ENCODE measurements around the gene CD320. TPM values are rescaled to one million over a fixed set of nuclear protein-coding genes. Genes with fewer than 3 reads are reported as not detected.
A peak's percentile ranks its signal among the peaks of the same experiment; 100 is the strongest.
"Not testable (repeated sequence)": the region's sequence is repeated elsewhere in the genome, so short reads cannot be mapped to it uniquely, and the experiment has no call there.

The CD320 gene
- 10 to 100 TPM in 11 of 12 donors, not detected in 1; 13.9 to 23.6 (median 19.1) TPM for polyA plus RNA-seq (ENCODE audit: insufficient read length in 12 of 12)
- long read RNA-seq, donor 1, transcript CD320-201 (5 exons, 1,250 nt) = major isoform, 33 of 33 reads
- long read RNA-seq, donor 1, partial matches to known transcripts = 0 of 33 reads
- long read RNA-seq, donor 1, other reads (novel, unspliced or antisense) = 0 of 33 reads
- long read RNA-seq, donor 2, transcript CD320-201 (5 exons, 1,250 nt) = major isoform, 16 of 16 reads
- long read RNA-seq, donor 2, partial matches to known transcripts = 0 of 16 reads
- long read RNA-seq, donor 2, other reads (novel, unspliced or antisense) = 0 of 16 reads
- long read RNA-seq, donor 3, transcript CD320-201 (5 exons, 1,250 nt) = major isoform, 7 of 8 reads
- long read RNA-seq, donor 3, partial matches to known transcripts = 0 of 8 reads
- long read RNA-seq, donor 3, other reads (novel, unspliced or antisense) = 0 of 8 reads
- long read RNA-seq, donor 4, transcript CD320-201 (5 exons, 1,250 nt) = major isoform, 10 of 10 reads
- long read RNA-seq, donor 4, partial matches to known transcripts = 0 of 10 reads
- long read RNA-seq, donor 4, other reads (novel, unspliced or antisense) = 0 of 10 reads
- long read RNA-seq, donor 5, transcript CD320-201 (5 exons, 1,250 nt) = major isoform, 19 of 19 reads
- long read RNA-seq, donor 5, partial matches to known transcripts = 0 of 19 reads
- long read RNA-seq, donor 5, other reads (novel, unspliced or antisense) = 0 of 19 reads
- long read RNA-seq, donor 6, transcript CD320-201 (5 exons, 1,250 nt) = major isoform, 5 of 5 reads
- long read RNA-seq, donor 6, partial matches to known transcripts = 0 of 5 reads
- long read RNA-seq, donor 6, other reads (novel, unspliced or antisense) = 0 of 5 reads
- long read RNA-seq, donor 7, transcript CD320-201 (5 exons, 1,250 nt) = major isoform, 8 of 8 reads
- long read RNA-seq, donor 7, partial matches to known transcripts = 0 of 8 reads
- long read RNA-seq, donor 7, other reads (novel, unspliced or antisense) = 0 of 8 reads
- long read RNA-seq, donor 8, transcript CD320-201 (5 exons, 1,250 nt) = major isoform, 23 of 23 reads
- long read RNA-seq, donor 8, partial matches to known transcripts = 0 of 23 reads
- long read RNA-seq, donor 8, other reads (novel, unspliced or antisense) = 0 of 23 reads
- long read RNA-seq, donor 9, transcript CD320-201 (5 exons, 1,250 nt) = major isoform, 13 of 14 reads
- long read RNA-seq, donor 9, partial matches to known transcripts = 0 of 14 reads
- long read RNA-seq, donor 9, other reads (novel, unspliced or antisense) = 0 of 14 reads
- long read RNA-seq, donor 10, transcript CD320-201 (5 exons, 1,250 nt) = major isoform, 11 of 14 reads
- long read RNA-seq, donor 10, partial matches to known transcripts = 0 of 14 reads
- long read RNA-seq, donor 10, other reads (novel, unspliced or antisense) = 0 of 14 reads
- long read RNA-seq, donor 11, transcript CD320-201 (5 exons, 1,250 nt) = major isoform, 16 of 16 reads
- long read RNA-seq, donor 11, partial matches to known transcripts = 0 of 16 reads
- long read RNA-seq, donor 11, other reads (novel, unspliced or antisense) = 0 of 16 reads

DNA sequence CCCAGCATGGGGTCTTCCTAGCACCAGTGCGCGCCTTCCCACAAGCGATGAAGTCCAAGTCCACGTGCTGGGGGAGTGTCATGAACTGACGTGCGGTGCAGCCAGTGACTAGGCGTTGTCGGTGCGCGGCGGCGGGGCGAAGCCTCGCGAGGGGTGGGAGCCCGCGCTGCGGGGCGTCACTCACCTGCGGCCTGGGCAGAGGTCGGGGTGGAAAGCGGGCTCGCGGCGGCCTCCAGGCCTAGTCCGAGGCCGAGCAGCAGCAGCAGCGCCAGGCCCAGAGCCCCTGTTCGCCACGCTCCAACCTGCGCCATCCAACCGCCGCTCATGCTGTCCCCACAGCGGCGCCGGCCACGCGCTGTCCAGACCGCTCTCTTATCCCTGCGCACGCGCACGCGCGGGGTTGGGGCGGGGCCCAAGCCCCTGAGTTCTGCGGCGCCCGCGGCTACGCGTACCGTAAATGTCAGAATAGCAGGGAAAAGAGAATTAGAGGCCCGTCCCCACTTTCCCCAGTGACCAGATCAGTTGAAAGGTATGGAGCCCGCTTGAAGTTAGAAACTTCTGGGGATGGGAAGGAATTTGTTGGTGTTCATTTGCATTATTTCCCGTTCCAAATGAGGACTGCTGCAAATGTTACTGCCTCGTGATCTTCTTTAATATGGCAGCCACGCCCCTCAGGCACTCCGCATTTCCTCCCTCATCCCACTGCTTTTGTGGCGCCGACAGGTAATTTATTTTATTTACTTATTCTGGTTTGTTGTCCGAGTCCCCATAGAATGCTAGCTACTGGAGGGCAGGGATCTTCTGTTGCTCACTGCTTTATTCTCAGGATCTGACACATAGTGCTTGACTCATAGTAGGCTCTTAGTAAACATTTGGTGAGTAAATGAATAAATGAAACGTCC lies at the start of gene CD320:
TSS of gene CD320 (minus strand) at position 394 of the 902 bp plus-strand sequence. CDS start at position 326, 68 bp downstream.
- peak; percentile 92 for DNase-seq

GRCh38 chr19:8357007-8357521 lies 48.9 kb upstream of the CD320 start:
- DNase-seq = no peak

GRCh38 chr19:8355631-8356402 lies 47.7 kb upstream of the CD320 start:
- no peak for DNase-seq

DNA sequence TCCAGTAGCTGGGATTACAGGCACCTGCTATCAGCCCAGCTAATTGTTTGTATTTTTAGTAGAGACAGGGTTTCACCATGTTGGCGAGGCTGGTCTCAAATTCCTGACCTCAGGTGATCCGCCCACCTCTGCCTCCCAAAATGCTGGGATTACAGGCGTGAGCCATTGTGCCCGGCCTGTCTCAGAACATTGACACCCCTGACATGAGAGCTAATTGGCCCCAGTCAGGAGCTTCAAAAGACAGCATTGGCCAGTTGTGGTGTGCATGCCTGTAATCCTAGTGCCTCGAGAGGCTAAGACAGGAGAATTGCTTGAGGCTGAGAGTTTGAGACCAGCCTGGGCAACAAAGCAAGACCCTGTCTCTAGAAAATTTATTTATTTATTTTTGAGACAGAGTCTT lies 44.7 kb upstream of the CD320 start:
- not testable (repeated sequence) for DNase-seq

- DNase-seq = no peak
Measured at GRCh38 chr19:8352134-8352827, 44.1 kb upstream of the CD320 start.

GRCh38 chr19:8349629-8350372 lies 41.6 kb upstream of the CD320 start:
- DNase-seq = not testable (repeated sequence)

DNA sequence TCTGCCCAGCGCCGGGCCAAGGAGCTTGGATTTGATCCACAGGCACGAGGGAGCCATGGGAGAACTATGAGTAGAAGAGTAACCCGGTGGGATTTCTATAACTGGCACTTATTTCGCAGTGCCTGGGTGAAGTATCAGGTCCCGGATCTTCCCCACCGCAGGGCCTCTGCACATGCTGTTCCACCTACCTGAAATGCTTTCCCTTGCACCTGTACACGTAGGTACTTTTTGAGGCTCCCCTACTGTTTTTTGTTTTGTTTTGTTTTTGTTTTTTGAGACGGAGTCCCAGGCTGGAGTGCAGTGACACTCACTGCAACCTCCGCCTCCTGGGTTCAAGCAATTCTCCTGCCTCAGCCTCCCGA lies 35.3 kb upstream of the CD320 start:
- no peak for DNase-seq

DNA sequence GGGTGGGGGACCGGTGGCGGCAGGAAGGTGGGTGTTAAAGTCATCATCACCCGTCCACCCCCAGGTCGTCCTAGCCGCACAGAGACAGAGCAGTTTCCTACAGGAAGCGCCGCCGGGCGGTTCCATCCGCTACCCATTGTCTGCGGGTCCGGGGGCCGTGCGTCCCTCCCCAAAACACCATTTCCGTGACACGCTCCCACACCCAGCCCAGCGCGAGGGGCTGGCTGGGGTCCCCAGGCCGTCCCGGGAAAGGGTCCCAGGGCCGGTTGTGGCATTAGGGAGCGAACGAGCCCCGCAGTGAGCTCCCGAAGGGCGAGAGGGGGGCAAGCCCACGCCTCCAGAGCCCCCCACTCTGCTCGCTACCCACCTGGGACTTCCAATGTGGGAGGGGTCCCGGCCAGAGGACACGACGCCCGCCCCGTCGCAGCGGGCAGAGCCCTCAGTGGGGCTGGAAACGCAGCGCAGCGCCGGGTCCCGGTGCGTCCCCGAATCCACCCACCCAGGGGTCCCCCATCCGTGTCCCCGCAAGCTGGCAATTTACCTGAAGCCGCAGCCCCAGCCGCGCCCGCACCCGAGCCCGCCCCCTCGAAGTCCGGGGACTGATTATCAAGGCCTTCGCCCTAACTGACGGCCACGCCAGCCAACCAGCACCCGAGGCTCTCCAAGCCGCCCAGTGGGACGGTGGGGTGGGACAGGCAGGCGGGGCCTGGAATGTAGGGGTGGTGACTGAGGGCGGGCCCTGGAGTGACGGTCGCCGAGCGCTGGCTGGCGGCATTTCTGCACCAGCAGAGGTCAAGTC lies 34.7 kb upstream of the CD320 start, which contains the start of gene KANK3:
TSS of gene KANK3 (minus strand) at position 579 of the 799 bp plus-strand sequence. CDS start 5,434 bp downstream, outside the sequence.
- DNase-seq = peak; percentile 81

- DNase-seq = no peak
Measured at GRCh38 chr19:8342316-8342683, 34.1 kb upstream of the CD320 start.

GRCh38 chr19:8341504-8341903 lies 33.3 kb upstream of the CD320 start:
- not testable (repeated sequence) for DNase-seq

DNA sequence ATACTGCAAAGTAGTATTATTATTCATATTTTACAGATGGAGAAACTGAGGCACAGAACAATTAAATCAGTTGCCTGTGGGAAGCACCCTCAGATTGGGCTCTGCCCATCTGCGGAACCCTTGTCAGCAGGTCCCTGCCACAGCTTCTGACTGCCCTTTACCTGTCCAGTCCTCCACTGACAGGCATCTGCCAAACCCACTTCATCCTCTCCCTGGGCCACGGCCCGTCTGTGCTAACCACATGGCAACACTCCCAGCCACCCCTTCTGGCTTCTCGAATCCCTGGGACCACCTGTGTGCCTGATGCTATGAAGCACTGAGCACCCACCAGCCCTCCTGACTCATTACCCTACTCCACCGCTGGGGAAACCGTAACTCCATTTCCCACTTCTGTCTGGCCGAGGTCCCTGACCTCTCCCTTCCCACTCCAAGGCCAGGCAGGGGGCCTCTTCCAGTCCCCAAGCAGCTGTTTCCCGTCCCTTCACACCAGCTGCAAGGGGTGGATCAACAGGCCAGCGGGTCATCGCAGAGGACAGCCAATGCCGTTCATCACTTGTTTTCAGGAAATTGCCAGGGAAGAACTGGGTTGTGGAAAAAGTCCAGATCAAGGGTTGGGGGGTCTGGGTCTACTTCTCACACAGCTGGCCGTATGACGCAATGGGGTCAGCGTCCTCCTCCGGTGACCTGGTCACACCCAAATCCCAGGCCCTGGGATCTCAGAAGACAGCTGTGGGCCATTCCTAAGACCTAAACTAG lies 32.4 kb upstream of the CD320 start:
- no peak for DNase-seq

GRCh38 chr19:8338835-8339234 lies 30.7 kb upstream of the CD320 start:
- no peak for DNase-seq

- DNase-seq = no peak
Measured at GRCh38 chr19:8337728-8338127, 29.6 kb upstream of the CD320 start.

- no peak for DNase-seq
Measured at GRCh38 chr19:8336660-8337059, 28.5 kb upstream of the CD320 start.

DNA sequence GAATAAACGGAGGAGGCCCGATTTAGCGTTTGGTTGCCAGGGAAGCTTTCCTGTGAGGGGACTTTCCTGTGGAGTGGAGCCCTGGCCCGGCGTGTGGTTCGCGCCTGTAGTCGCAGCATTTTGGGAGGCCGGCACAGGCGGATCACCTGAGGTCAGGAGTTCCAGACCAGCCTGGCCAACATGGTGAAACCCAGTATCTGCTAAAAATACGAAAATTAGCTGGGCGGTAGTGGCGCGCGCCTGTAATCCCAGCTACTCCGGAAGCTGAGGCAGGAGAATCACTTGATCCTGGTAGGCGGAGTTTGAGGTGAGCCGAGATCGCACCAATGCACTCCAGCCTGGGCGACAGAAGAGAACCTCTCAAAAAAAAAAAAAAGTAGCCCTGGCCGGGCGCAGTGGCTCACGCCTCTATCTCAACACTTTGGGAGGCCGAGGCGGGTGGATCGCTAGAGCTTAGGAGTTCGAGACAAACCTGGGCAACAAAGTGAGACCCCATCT lies 28.0 kb upstream of the CD320 start:
- DNase-seq = no peak
